ENCODE results near the gene PLSCR3.

- TF ChIP-seq CTCF (conservative IDR thresholded peaks at IDR 0.05) (no peak), EZH2 (IDR thresholded peaks at IDR 0.05; ENCODE audit: low read depth) (no peak)
These were observed 19.1 kb upstream of the PLSCR3 start for GRCh38 chr17:7413346-7413985.
